Left ventricle myocardium superior (tissue), 1 donor: Measurements from ENCODE around the gene USP43. TPM values are rescaled to one million over a fixed set of nuclear protein-coding genes. Genes with fewer than 3 reads are reported as not detected.

Experiments used
- ATAC-seq: fragments of 200-7000 bp; cut with Tn5 transposase; one replicate; pipeline ENCODE4 v1.9.1; 2020; ENCODE audit warnings: mild to moderate bottlenecking, moderate library complexity
- DNase-seq: peaks from one replicate; pipeline ENCODE4 v3.0.0-alpha.2; 2020
- intact Hi-C: fragments of 100-400 bp; cut with micrococcal nuclease; formaldehyde crosslinking; loops from one replicate; pipeline ENCODE4 v1.11.0; 2022
- total RNA-seq: library from RNA; stranded (reverse); fragmentation: NEBNext Ultra II Directional; extraction: Animal tissue kit (Norgen Biotek cat#: 25700); gene quantifications from one replicate; pipeline ENCODE4 v1.2.1, GENCODE V29; 2021
- donor health status: DM: no; HTN: yes; CAD: no; lungs with severe emphysema.

Gene USP43
- total RNA-seq, 1 donor from 2014 or later = 0.12 TPM

DNA sequence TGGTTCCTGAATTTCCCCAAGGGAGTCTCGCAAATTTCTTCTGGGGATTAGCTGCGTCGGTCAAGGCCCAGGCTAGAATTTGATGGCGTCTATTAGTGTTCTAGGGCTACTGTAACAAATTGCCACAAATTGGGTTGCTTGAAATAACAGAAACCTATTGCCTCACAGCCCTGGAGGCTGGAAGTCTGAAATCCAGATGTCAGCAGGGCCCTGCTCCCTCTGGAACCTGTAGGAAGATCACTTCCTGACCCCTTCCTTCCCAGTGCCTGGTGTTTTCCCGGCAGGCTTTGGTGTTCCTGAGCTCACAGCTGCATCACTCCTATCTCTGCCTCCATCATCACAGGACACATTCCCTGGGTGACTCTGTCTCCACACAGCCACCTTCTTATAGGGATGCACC is 121.7 kb downstream of the USP43 start:
- intact Hi-C loops = no loop called here
- DNase-seq (no peak), ATAC-seq (peak; percentile 67)

DNA sequence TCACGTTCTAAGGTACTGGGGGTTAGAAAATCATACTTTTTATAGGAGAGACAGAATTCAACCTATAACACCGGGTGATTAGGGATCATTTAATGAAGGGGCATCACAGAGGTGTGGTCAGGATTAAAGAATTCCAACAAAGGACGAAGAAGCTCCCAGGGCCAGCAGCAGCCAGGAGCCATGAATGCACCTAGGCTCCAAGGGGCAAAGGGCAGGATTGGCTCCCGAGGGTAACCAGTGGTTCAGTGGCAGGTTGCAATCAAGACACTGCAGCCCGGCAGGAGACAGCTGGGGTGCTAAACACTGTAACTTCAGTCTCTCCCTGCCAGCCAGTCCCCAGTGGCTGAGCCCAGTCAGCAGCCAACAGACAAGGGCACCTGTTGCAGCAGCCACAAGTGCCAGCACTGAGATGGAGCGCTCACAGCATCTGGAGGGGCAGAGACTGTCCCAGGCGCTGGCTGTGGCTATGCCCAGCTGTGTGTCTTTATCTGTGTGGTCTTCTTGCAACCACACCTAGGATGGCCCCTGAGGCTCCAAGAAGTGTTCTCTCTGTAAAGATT is 122.2 kb downstream of the USP43 start:
- intact Hi-C loops = no loop called here
- DNase-seq = no peak
- ATAC-seq = no peak

DNA sequence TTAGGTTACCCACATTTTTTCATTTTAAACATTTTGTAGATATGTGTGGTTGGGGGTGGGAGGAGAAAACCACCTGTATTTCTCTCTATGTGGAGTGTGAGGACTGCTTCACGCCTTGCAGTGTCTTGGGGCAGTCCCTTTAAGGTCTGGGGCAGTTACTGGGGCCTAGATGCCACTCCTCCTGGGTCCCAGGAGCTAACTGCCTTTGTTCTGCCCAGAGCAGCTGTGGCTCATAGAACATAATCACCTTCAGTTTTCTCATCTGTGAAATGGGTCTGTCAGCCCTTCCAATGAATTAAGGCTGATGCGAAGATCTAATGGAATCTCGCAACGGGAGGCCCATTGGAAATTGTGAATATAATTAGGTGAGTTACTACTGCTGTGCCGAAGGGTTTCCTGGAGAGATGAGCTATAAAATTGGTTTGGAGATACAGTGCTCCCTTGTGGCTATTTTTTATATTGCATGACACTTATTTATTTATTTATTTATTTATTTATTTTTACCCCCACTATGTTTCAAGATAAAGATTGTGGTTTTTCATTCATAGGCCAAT is 123.1 kb downstream of the USP43 start:
- ATAC-seq (no peak), DNase-seq (no peak)
- intact Hi-C loops = no loop called here

DNA sequence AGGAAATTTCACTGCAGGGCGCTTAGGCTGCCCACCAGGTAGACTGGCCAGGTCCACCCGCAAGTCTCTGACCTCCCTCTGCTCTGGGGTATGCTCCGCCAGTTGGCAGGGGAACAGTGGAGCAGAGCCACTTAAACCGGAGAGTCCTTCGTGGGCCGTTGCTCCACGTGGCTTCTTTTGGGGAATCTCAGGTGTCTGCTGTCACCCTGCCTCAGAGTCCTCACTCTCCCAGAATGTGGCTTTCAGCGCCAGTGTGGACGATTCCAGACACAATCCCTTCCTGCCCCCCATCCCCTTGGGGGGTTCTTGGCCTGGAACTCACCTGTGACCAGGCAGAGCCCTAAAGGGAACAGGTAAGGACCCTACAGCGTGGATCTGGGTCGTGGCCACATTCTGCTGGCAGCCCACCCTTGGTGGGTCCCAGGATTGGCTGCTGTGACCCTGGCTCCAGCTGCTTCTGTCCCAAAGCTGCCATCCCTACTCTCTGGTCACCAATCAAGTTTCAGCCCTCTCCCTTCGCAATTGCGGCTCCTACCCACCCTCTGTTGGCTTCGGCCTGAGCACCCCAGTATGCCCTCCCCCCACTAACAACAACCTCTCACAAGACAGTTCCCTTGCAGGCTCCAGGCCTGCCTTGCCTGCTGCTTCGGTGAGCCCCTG is 123.8 kb downstream of the USP43 start:
- DNase-seq (no peak), ATAC-seq (no peak)
- intact Hi-C loops = no loop called here

DNA sequence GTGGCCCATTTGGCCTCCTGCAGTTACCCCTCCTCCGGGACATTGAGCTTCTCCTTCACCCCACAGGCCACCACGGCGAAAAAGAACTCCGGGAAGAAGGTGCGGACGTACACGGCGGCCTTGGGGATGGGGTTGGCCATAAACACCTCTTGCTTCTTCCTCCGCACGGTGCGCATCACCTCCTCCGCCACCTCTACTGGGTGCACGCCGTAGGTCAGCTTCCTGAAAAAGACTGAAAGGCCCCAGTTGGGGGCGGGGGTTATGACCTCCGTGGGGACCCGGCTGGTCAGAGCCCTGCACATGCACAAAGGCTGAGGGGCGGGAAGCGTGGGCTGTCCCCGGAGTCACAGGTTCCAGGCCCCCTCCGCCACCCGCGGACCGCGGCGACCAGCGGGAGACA is 126.1 kb downstream of the USP43 start:
- no peak for DNase-seq
- intact Hi-C loops = no loop called here
- ATAC-seq = no peak

DNA sequence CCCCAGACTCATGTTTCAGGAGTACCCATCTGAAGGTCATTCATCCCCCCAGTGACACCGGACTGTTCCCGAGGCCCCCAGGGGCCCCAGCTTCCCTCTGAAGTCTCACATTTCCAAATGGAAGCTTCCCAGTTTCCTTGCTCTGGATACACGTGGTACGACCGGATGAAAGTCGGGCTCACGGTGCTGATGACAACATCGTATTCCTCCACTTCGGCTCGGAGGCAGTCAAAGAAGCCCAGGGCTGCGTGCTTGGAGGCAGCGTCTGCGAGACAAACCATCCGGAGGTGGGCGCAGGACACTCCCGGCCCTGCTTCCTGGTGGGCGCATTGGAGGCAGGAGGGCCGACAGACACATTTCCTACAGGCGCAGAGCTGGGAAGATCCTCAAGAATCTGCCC is 127.3 kb downstream of the USP43 start:
- ATAC-seq (no peak), DNase-seq (no peak)
- intact Hi-C loops = no loop called here

DNA sequence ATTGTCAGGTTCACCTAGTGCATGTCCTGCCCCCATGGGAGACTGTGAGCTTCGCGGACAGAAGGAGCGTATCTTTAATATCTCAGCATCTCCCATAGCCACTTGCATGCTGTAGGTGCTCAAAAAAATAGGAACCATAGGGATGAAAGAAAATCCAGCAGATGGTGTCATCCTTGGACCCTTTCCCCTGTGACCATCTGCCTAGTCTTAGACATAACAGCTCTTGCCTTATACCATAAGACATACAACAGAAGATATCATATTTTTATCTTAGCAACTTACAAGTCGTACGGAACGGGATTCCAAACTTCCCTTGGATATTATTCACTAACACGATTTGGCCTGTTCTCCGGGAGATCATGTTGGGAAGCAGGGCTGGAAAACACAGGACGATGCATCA is 131.6 kb downstream of the USP43 start:
- DNase-seq (no peak), ATAC-seq (no peak)
- intact Hi-C loops = no loop called here

Other genes starting within 250 kb of the USP43 start
- 70.3 TPM for gene STX8, start 69.7 kb upstream of the USP43 start, total RNA-seq
- gene CFAP52, start 68.9 kb upstream of the USP43 start, total RNA-seq = not detected
- 166 TPM for gene DHRS7C, start 146.1 kb downstream of the USP43 start, total RNA-seq
- not detected for gene GSG1L2, start 176.6 kb downstream of the USP43 start, total RNA-seq
- gene GLP2R, start 180.4 kb downstream of the USP43 start, total RNA-seq = 0.35 TPM